ENCODE measurements around the gene TLCD4.

The TLCD4 gene

GRCh38 chr1:95117207-95118066 is at the start of gene TLCD4:
Gene TLCD4 (plus strand): TSS chr1:95117355. CDS start chr1:95143902, 26,547 bp downstream.
- H3K4me1 ChIP-seq (ENCODE audit: insufficient read depth, low read length) = peaks cover 10% of the 10 kb centered on the region
- H3K4me3 ChIP-seq (ENCODE audit: low read length) = peak within 1 kb of the TSS; percentile 56
- H3K9me3 ChIP-seq (ENCODE audit: low read length) = no peaks in the 10 kb centered on the region
- H2AFZ ChIP-seq (ENCODE audit: low read depth, low read length) = peak within 1 kb of the TSS; percentile 77
- H3K36me3 ChIP-seq (ENCODE audit: insufficient read depth, low read length) = no peaks in the 10 kb centered on the region
- H3K27me3 ChIP-seq (ENCODE audit: insufficient read depth, low read length) = peaks cover 42% of the 10 kb centered on the region

- H3K36me3 ChIP-seq (ENCODE audit: insufficient read depth, low read length) = peaks cover 17% of the 10 kb centered on the region
- no peaks in the 10 kb centered on the region for H3K27me3 ChIP-seq (ENCODE audit: insufficient read depth, low read length)
- no peaks in the 10 kb centered on the region for H3K9me3 ChIP-seq (ENCODE audit: low read length)
- no peak overlapping the region for H3K4me3 ChIP-seq (ENCODE audit: low read length)
- H2AFZ ChIP-seq (ENCODE audit: low read depth, low read length) = no peak overlapping the region
- no peaks in the 10 kb centered on the region for H3K4me1 ChIP-seq (ENCODE audit: insufficient read depth, low read length)
These were observed 49.6 kb upstream of the TLCD4 start for GRCh38 chr1:95067568-95067967.

- H2AFZ ChIP-seq (ENCODE audit: low read depth, low read length) = no peak overlapping the region
- no peaks in the 10 kb centered on the region for H3K9me3 ChIP-seq (ENCODE audit: low read length)
These were observed 48.0 kb upstream of the TLCD4 start for GRCh38 chr1:95068956-95069709.

GRCh38 chr1:95069710-95070093 is 47.5 kb upstream of the TLCD4 start:
- H3K9me3 ChIP-seq (ENCODE audit: low read length) = no peaks in the 10 kb centered on the region
- peaks cover 2% of the 10 kb centered on the region for H3K36me3 ChIP-seq (ENCODE audit: insufficient read depth, low read length)
- no peak overlapping the region for H3K4me3 ChIP-seq (ENCODE audit: low read length)
- H3K27me3 ChIP-seq (ENCODE audit: insufficient read depth, low read length) = no peaks in the 10 kb centered on the region
- H2AFZ ChIP-seq (ENCODE audit: low read depth, low read length) = no peak overlapping the region
- H3K4me1 ChIP-seq (ENCODE audit: insufficient read depth, low read length) = peaks cover 4% of the 10 kb centered on the region

More at GRCh38 chr1:95068956-95069709, 48.0 kb upstream of the TLCD4 start:
- Histone ChIP-seq H3K4me3 (ENCODE audit: low read length) (no peak overlapping the region), H3K27me3 (ENCODE audit: insufficient read depth, low read length) (no peaks in the 10 kb centered on the region), H3K4me1 (ENCODE audit: insufficient read depth, low read length) (peaks cover 4% of the 10 kb centered on the region), H3K36me3 (ENCODE audit: insufficient read depth, low read length) (peaks cover 5% of the 10 kb centered on the region)

- no peaks in the 10 kb centered on the region for H3K9me3 ChIP-seq (ENCODE audit: low read length)
- no peaks in the 10 kb centered on the region for H3K27me3 ChIP-seq (ENCODE audit: insufficient read depth, low read length)
- peak overlapping the region; percentile 84 for H3K4me3 ChIP-seq (ENCODE audit: low read length)
- peaks cover 4% of the 10 kb centered on the region for H3K4me1 ChIP-seq (ENCODE audit: insufficient read depth, low read length)
- no peaks in the 10 kb centered on the region for H3K36me3 ChIP-seq (ENCODE audit: insufficient read depth, low read length)
- peak overlapping the region; percentile 79 for H2AFZ ChIP-seq (ENCODE audit: low read depth, low read length)
These were observed 45.6 kb upstream of the TLCD4 start for GRCh38 chr1:95071539-95071938.

GRCh38 chr1:95072117-95072516 is 45.0 kb upstream of the TLCD4 start:
- Histone ChIP-seq H2AFZ (ENCODE audit: low read depth, low read length) (peak overlapping the region; percentile 79), H3K4me3 (ENCODE audit: low read length) (peak overlapping the region; percentile 84), H3K9me3 (ENCODE audit: low read length) (no peaks in the 10 kb centered on the region), H3K36me3 (ENCODE audit: insufficient read depth, low read length) (no peaks in the 10 kb centered on the region), H3K27me3 (ENCODE audit: insufficient read depth, low read length) (no peaks in the 10 kb centered on the region), H3K4me1 (ENCODE audit: insufficient read depth, low read length) (peaks cover 4% of the 10 kb centered on the region)

- Histone ChIP-seq H3K27me3 (ENCODE audit: insufficient read depth, low read length) (no peaks in the 10 kb centered on the region), H3K9me3 (ENCODE audit: low read length) (no peaks in the 10 kb centered on the region), H3K4me1 (ENCODE audit: insufficient read depth, low read length) (peaks cover 4% of the 10 kb centered on the region), H3K36me3 (ENCODE audit: insufficient read depth, low read length) (no peaks in the 10 kb centered on the region), H2AFZ (ENCODE audit: low read depth, low read length) (peak within 1 kb of the TSS; percentile 79), H3K4me3 (ENCODE audit: low read length) (peak within 1 kb of the TSS; percentile 84)
These were observed 44.4 kb upstream of the TLCD4 start, which contains the start of gene ALG14 for GRCh38 chr1:95072532-95073419. Gene ALG14 (minus strand): TSS chr1:95072951. CDS start chr1:95072898, 53 bp downstream.

- H2AFZ ChIP-seq (ENCODE audit: low read depth, low read length) = peak overlapping the region; percentile 79
- H3K36me3 ChIP-seq (ENCODE audit: insufficient read depth, low read length) = no peaks in the 10 kb centered on the region
- H3K9me3 ChIP-seq (ENCODE audit: low read length) = no peaks in the 10 kb centered on the region
- H3K4me1 ChIP-seq (ENCODE audit: insufficient read depth, low read length) = peaks cover 4% of the 10 kb centered on the region
- H3K4me3 ChIP-seq (ENCODE audit: low read length) = peak overlapping the region; percentile 84
- no peaks in the 10 kb centered on the region for H3K27me3 ChIP-seq (ENCODE audit: insufficient read depth, low read length)
These were observed 43.7 kb upstream of the TLCD4 start for GRCh38 chr1:95073446-95073845.

- Histone ChIP-seq H2AFZ (ENCODE audit: low read depth, low read length) (no peak overlapping the region), H3K27me3 (ENCODE audit: insufficient read depth, low read length) (peaks cover 2% of the 10 kb centered on the region), H3K36me3 (ENCODE audit: insufficient read depth, low read length) (no peaks in the 10 kb centered on the region), H3K4me3 (ENCODE audit: low read length) (no peak overlapping the region), H3K4me1 (ENCODE audit: insufficient read depth, low read length) (peaks cover 4% of the 10 kb centered on the region), H3K9me3 (ENCODE audit: low read length) (no peaks in the 10 kb centered on the region)
These were observed 41.1 kb upstream of the TLCD4 start for GRCh38 chr1:95076034-95076433.

GRCh38 chr1:95080446-95080845 is 36.7 kb upstream of the TLCD4 start:
- Histone ChIP-seq H3K4me3 (ENCODE audit: low read length) (no peak overlapping the region), H3K27me3 (ENCODE audit: insufficient read depth, low read length) (peaks cover 2% of the 10 kb centered on the region), H3K9me3 (ENCODE audit: low read length) (no peaks in the 10 kb centered on the region), H3K36me3 (ENCODE audit: insufficient read depth, low read length) (no peaks in the 10 kb centered on the region), H2AFZ (ENCODE audit: low read depth, low read length) (no peak overlapping the region), H3K4me1 (ENCODE audit: insufficient read depth, low read length) (no peaks in the 10 kb centered on the region)

GRCh38 chr1:95080879-95081278 is 36.3 kb upstream of the TLCD4 start:
- Histone ChIP-seq H2AFZ (ENCODE audit: low read depth, low read length) (no peak overlapping the region), H3K4me3 (ENCODE audit: low read length) (no peak overlapping the region), H3K27me3 (ENCODE audit: insufficient read depth, low read length) (peaks cover 2% of the 10 kb centered on the region), H3K4me1 (ENCODE audit: insufficient read depth, low read length) (no peaks in the 10 kb centered on the region), H3K9me3 (ENCODE audit: low read length) (no peaks in the 10 kb centered on the region), H3K36me3 (ENCODE audit: insufficient read depth, low read length) (no peaks in the 10 kb centered on the region)

GRCh38 chr1:95084317-95085176 is 32.6 kb upstream of the TLCD4 start:
- Histone ChIP-seq H3K36me3 (ENCODE audit: insufficient read depth, low read length) (no peaks in the 10 kb centered on the region), H3K4me1 (ENCODE audit: insufficient read depth, low read length) (peaks cover 10% of the 10 kb centered on the region), H3K9me3 (ENCODE audit: low read length) (no peaks in the 10 kb centered on the region), H3K4me3 (ENCODE audit: low read length) (no peak overlapping the region), H2AFZ (ENCODE audit: low read depth, low read length) (no peak overlapping the region), H3K27me3 (ENCODE audit: insufficient read depth, low read length) (peaks cover 2% of the 10 kb centered on the region)
